Hepatocyte (in vitro differentiated cells): ENCODE measurements around the gene MKRN2OS.

Experiments
- CTCF ChIP-seq: fragments of 200-600 bp; sonication (generic); IDR thresholded peaks from 2 replicates; pipeline ENCODE4 v1.5.1; 2016; ENCODE audit warnings: antibody characterized with exemption, mild to moderate bottlenecking; ENCODE audit not compliant: poor library complexity
- EZH2 ChIP-seq: fragments of 200-600 bp; sonication (generic); IDR thresholded peaks from 2 replicates; pipeline ENCODE4 v1.6.1; 2016; ENCODE audit warnings: antibody characterized with exemption, mild to moderate bottlenecking, borderline replicate concordance

- TF ChIP-seq EZH2 (no peak), CTCF (no peak)
Measured at GRCh38 chr3:12579905-12580304, 34.6 kb upstream of the MKRN2OS start.
